HG03442 (cell line): Measurements from ENCODE around the gene TEX53.
A peak's percentile ranks its signal among the peaks of the same experiment; 100 is the strongest.

Source experiments
- ATAC-seq: cut with Tn5 transposase; IDR thresholded peaks from one replicate; pipeline ENCODE4 v1.9.1; 2021; ENCODE audit warnings: mild to moderate bottlenecking, moderate library complexity; ENCODE audit not compliant: unreplicated experiment

The TEX53 gene

DNA sequence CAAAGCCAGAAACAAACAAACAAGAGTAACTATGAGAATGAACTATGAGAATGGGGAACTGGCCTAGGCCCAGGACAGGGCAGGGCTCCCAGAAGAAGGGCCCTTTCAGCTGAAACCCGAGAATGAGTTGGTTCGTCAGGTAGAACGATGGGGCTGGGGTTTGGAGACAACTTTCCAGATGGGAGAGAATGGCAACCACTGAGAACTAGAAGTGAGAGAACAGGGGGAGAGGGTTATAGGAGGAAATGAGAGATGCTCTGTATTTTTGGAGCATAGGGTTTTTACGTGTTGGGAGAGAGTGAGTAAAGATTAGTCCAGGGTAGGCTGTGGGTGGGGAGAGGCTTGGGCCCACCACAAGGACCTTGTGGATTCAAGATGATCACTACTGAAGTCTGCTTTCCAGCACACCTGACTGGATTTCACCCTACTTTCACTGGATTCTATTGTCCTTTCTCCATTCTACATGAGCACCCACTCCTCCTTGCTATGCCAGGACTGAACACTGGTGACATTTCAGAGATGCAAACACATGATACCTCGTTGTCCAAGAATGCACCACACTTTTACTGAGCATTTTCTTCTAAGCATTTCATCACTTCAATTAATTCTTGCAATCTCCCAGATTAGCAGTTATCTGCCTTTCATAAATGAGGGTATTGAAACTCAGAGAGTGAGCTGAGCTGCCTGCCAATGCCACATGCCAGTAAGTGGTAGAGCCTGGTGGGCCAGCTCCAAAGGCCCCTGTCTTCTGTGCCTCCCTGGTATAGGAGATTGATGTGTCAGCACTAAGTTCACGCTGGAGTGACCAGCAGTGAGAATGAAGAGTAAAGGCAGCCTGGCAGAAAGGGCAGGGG is 49.7 kb downstream of the TEX53 start:
- ATAC-seq: peak; percentile 30

DNA sequence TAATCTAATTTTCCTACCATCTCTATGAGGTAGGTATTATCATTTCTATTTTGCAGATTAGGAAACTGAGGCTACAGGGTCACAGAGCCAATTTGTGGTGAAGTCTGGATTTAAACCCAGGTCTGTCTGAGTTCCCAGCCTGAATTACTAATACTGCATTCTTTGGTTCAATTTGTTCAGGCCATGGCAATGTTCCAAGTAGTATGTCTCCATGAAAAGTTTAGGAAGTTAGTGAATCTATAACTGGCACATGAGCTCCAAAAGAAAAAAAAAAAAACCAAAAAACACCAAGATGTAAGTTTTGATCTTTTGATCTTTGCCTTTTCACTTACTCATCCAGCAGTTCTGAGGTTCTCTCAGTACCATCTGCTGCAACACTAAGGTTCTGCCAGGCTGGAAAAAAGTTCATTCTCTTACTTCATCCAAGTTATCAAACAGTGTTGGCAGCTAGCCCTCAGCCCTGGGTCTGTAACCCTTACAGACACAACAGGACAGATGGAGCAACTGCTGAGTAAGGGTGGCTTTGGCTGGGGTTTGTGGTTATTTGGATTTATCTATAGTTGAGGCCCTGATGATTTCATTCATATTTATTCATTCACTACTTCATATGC is 50.9 kb downstream of the TEX53 start:
- ATAC-seq: no peak
